SH-SY5Y (cell line): ENCODE results near the gene KBTBD2.

Experiments
- GATA2 ChIP-seq: IDR thresholded peaks from 2 replicates; pipeline ENCODE4 v1.6.1; 2011; ENCODE audit warnings: mild to moderate bottlenecking, low read depth, low read length
- GATA3 ChIP-seq: IDR thresholded peaks from 2 replicates; pipeline ENCODE4 v1.6.1; 2011; ENCODE audit warnings: low read depth, mild to moderate bottlenecking, low read length, moderate library complexity

- TF ChIP-seq GATA3 (no peak), GATA2 (no peak)
Measured at GRCh38 chr7:32914184-32914583, 22.6 kb upstream of the KBTBD2 start.
